HG03045 (cell line): ENCODE results near the gene ZC2HC1C.
"Not testable (repeated sequence)": the region's sequence is repeated elsewhere in the genome, so short reads cannot be mapped to it uniquely, and the experiment has no call there.

Experiments used
- ATAC-seq: cut with Tn5 transposase; IDR thresholded peaks from one replicate; pipeline ENCODE4 v1.9.1; 2021; ENCODE audit warnings: mild to moderate bottlenecking, moderate library complexity; ENCODE audit not compliant: unreplicated experiment

Gene ZC2HC1C

DNA sequence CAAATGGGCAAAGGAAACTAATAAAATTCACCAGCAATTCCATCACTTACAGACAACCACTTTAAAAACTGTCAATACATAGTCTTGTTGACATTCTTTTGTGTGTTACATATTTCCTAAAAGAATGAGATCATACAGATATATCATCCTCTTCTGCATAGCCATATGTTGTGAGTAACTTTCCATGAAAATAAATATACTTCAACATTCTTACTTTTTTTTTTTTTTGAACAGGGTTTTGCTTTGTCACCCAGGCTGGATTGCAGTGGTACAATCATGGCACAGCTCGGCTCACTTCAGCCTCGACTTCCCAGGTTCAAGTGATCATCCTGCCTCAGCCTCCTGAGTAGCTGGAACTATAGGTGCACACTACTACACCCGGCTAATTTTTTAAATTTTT, 20.9 kb downstream of the ZC2HC1C start:
- ATAC-seq, result no peak

DNA sequence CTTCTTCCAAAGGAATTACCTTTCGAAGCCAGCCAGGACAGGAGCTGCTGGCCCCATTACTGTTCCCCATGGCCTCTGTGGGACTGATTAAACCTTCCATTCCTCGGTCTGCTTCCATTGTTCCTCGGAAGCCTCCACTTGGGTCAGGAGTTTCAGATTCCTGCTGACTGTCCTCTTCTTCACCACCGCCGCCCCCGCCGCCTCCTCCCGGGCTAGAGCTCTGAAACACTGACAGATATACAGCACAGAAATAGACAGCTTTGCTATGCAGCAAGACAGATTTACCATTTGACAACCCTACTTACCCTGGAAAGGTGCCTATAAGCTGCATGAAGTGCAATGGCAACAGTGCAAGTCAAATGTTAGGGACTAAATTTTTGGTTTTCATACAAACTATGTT, 21.8 kb downstream of the ZC2HC1C start:
- ATAC-seq, result no peak

DNA sequence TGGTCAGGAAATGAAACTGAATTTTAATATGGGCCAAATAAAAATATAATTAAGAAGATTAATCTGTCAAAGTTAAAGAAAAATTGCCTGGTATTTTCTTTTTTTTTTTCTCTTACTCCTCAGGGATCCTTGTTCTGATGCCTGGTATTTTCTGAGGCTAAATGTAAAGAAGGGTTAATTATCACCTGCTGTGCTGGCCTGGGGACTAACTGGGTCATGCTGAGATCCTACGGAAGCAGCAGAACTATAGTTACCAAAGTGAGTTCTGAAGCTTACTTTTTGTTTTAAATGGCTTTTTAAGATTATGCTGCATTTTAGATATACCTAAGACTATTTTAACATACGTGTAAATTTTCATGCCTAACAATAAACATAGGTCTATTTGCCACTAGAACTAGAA, 23.3 kb downstream of the ZC2HC1C start:
- ATAC-seq, result no peak

DNA sequence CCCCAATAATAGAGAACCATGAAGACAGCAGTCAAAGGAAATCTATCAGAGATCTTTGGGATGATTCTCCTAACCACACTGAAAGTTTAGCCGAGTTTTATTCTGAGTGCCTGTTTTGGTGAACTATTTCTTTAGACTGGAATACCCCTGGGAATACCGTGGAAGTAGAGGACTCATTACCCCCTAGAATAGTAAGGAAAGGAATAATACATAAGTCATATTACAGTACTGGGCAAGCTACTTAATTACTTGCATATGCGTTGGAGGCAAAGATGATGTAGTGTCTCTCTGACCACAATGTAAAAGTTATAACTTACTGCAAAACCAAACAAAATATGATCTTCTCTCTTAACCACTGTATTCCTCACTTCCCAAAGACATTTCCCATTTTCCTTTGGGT, 25.5 kb downstream of the ZC2HC1C start:
- ATAC-seq, result no peak

DNA sequence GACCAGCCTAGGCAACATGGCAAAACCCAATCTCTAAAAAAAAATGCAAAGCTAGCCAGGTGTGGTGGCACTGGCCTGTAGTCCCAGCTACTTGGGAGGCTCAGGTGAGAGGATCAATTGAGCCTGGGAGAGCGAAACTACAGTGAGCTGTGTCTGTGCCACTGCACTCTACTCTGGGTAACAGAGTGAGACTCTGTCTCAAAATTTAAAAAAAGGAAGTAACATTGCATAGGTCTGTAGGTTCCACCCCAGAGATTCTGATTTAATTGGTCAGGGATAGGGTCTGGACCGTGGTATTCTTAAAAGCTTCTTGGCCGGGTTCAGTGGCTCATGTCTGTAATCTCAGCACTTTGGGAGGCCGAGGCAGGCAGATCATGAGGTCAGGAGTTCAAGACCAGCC, 26.2 kb downstream of the ZC2HC1C start:
- ATAC-seq, result no peak

DNA sequence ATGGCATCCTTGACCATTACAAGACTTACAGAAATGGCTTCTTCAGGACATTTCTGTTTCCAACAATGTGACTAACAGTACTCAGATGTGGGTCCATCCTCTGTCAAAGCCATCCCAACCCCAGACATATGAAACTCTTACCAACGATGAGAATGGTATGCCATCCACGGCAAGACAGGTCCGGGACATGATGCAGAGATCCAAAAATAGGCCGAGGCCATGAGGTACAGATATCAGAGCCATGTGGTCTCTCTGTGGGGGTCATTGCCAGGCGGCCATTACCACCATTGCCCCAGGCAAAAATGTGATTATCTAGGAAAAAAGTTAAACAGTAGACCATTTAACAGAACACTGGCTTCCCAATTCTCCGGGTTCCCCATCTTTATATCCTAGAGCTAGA, 27.5 kb downstream of the ZC2HC1C start:
- no peak for ATAC-seq

DNA sequence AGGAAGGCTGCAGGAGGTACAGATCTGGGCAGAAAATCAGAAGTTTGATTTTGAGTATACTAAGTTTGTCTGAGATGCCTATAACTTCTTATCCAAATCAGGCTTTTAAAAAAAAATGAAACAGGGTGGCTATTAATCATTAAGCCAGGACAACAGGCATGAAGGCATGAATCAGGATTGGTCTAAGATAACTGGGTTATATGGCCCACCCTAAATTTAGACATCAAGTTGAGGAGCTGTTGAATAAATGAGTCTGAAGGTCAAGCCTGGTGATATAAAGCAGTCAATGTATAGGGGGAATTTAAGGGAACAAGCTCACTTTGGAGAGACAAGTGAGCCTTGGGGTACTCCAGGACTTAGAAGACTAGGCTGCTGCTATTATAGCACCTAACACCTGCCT, 28.8 kb downstream of the ZC2HC1C start:
- ATAC-seq, result no peak

DNA sequence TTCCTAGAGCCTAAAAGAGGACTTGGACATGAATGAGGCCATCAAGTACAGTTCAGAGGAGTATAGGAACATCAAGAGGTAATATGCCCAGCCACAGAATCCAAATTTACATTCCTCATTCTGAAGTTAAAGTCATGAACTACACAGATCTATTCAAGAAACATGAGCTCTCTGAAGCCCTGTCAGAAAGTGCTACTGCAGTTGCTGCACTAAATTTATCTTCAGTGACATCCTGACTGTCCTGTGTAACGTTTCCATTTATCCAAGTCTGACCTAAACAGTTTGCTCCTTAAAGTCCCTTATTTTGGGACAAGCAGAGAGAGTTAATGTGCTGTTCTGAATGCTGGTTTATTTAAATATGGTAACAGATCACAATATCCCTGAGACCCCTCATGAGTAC, 29.2 kb downstream of the ZC2HC1C start:
- ATAC-seq, result no peak

DNA sequence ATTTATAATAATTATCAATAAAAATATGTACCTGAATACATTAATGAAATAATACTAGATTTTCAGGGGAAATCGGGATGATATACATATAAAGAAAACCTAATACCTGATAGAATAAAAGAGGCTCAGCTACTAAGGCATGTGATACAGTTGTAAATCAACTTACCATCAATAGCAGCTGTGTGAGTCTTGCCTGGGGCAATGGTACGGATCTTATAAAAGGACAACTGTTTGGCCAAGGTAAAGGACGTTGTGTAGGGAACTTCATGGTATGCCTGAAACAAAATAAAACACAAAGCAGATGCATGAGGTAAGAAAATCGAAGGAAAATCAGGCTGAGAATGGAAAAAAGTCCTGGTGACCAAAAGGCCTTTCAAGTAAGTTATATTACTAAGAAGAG, 32.0 kb downstream of the ZC2HC1C start:
- no peak for ATAC-seq

DNA sequence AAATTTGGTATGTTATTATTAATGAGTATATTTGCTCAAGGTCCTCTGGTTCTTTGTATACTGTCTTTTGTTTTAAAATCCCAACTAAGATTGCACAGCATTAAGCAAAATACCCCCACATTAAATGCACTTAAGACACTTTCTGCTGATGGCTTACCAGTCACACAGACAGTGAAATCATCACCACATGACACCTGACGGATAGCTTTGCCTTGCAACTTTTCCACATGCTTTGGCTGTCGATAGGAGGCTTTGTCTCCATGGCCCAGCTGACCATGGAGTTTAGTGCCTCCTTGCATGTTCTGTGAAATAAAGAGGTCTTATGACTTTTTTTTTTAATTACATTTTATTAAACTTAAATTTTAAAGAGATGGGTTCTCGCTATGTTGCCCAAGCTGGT, 37.7 kb downstream of the ZC2HC1C start:
- no peak for ATAC-seq

DNA sequence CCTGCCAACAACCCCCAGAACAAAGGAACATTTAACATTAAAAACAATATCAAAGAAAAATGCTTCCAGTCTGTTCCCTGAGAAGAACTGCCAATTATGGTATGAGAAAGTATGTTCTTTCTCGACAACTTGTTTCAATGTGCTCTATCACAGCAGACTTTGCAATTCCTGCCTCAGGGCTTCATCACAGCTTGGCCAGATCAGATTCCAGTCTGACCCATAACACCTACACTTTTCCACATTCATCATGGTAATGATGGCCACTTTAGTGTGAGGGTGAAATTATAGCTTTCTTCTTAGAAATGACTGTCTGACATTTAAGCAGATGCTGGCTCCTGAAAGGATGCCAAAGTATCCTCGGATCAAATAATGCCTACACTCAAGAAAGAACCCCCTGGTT, 40.4 kb downstream of the ZC2HC1C start:
- ATAC-seq, result no peak

DNA sequence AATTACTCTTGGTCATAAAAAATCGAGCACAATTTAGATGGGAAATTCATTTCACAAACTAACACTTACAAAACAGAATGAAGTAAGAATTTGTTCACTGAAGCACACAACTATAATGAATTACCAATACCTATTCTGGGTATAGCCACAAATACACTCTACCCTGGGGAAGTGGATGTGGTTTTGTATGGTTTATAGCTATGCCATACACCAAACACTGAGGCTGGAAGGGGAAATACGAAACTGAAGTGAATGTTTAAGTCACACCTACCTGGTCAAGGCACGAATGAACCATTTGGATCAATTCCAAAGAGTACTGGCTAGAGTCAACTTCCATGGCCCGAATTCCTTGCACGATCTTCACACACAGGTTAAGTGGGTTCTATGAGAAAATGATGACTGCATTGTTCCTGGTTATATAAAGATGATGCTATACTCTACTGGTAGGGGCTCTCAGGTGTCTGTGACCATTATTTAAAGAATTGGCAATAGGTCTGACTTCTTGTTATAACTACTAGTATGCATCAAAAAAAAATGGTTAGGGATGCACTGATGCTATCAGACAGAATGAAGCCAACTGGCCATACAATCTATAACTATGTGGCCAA, 44.6 kb downstream of the ZC2HC1C start:
- no peak for ATAC-seq

DNA sequence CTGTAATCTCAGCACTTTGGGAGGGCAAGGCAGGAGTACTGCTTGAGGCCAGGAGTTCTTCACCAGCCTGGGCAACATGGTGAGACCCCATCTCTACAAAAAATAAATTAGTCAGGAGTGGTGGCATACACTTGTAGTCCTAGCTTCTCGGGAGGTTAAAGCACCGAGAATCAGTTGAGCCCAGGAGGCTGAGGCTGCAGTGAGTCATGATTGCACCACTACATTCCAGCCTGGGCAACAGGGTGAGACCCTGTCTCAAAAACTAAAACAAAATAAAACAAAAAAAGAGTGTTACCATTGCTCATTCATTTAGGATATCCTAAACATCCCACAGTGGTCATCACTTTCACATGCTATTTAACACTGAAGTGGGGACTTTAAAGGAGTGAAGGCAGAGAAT, 49.6 kb downstream of the ZC2HC1C start:
- no peak for ATAC-seq

DNA sequence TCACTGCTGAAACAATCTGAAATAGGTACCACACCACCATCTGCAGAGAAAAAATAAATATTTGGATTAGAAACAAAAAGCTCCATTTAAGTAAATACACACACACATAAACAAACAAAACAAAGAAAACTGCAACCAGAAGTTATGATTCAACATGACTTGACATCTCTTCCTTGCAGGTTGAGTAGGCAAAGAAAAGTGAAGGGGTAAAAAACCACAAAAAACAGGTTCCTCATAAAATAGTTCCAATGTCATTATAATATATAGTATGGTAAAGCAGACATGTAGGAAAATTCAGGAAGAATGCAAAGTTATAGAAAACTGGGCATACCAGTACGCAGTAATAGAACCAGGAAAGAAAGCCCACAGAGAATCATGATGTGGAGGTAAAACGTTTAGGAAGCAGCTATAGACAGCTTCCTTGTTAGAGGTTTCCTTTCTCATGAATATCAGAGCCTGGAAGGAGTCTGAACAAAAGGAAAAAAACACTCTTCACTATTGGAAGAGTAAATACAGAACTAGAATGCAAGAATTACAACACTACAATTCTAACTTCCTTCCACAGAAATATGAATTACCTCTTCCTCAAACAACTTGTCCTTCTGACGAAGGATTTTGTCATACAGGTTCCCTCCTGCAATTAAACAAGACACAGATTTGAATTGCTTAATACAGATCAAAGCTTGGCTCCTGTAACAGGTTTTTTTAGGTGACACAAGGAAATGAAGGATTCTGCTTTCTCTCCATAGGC, 51.3 kb downstream of the ZC2HC1C start:
- ATAC-seq, result no peak

DNA sequence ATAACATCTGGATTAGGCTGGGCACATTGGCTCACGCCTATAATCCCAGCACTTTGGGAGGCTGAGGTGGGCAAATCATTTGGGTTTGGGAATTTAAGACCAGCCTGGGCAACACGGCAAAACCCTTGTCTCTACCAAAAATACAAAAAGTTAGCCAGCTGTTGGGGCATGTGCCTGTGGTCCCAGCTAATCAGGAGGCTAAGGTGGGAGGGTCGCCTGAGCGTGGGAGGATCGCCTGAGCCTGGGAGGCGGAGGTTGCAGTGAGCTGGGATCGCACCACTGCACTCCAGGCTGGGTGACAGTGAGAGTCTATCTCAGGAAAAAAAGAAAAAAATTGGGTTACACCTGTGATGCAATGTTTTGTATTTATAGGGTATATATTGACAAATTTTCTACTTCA, 52.1 kb downstream of the ZC2HC1C start:
- ATAC-seq, result no peak

DNA sequence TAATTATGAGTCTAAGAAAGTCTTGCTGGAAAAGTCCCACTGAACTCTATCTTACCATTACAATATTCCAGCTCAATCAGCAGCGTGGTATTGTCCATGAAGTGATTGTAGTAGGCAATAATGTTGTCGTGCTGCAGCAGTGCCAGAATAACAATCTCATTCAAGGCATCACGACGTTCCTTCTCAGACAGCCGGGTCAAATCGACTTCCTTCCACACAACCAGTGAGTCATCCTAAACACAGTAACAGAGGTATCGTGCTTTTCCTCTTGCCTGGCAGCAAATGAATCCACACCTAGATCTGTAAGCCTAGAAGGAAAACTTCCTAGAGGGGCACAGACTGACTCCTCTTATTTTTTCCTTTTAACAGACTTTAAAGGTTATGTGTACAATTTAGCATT, 54.5 kb downstream of the ZC2HC1C start:
- no peak for ATAC-seq

DNA sequence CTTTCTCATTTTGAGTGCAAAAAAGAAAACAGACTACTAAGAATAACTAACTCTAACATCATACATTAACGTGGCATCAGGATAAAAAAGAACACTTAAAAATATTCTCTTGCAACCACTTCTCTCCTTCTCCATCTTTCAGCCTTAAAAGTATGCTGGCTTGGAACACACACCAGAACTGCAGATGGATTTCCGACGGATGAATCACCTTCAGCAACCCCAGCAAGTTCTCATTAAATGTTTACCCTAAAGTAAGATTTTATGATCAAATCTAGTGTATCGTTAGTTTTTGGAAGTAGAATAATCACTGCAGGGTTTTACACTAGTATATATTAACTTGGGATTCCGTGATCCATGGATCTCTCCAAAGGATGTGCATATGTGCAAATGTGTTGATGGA, 56.2 kb downstream of the ZC2HC1C start:
- no peak for ATAC-seq

DNA sequence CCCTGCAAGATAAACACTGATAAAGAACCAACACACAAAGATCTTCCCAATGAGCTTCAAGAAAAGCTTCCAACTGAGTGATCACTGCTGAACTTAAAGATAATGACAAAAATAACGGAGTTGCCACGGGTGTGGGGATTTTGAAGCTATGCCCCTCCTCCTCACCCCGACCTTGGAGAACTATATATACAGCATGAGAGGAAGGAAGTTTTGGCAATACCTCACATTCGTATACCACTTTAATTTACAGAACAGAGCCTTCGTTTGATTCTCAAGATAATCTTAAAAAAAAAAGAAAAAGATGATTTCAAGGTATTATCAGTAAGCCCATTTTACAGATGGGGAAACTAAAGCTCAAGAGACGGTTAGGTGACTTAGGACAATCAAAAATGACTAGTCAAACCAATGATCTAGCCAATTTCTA, 56.7 kb downstream of the ZC2HC1C start:
- no peak for ATAC-seq

DNA sequence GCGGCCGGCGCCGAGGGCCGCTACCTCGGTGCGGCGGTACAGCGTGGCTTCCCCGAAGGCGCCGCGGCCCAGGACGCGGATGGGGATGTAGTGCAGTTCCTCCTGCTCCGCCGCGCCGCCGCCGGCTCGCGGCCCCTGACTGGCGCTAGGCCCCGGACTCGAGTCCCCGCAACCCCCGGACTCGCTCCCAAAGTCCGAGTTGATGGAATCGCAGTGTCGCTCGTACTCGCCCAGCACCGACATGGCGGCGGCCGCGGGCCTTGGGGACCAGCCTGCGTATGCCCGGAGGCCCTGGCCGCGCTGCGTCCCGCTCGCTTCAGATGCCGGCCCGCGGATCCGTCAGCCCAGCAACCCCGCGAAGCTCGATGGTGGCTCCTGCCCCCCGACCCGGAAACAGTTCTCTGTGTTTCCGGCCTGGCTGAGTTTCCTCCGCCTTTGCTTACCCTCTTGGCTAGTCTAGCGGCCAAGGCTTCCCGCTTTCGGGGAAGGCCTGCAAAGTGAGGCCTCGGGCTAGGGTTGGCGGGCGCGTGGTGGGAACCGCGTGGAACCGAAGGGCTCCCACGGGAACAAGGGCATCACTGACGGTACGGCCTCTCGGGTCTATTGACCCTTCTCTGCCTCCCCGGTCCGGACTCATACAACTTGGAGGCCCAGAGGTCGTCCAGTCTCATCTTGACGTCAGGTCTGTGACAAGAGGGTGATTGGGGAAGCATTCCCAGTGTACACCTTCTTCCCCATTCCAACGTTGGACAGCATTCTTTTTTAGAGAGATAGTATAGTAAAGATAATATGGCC, 57.4 kb downstream of the ZC2HC1C start, which contains the start of gene NEK9:
Gene NEK9 (minus strand): TSS at position 370 of the 795 bp plus-strand sequence. CDS start 127 bp downstream, at position 243.
- peak; percentile 89 for ATAC-seq

DNA sequence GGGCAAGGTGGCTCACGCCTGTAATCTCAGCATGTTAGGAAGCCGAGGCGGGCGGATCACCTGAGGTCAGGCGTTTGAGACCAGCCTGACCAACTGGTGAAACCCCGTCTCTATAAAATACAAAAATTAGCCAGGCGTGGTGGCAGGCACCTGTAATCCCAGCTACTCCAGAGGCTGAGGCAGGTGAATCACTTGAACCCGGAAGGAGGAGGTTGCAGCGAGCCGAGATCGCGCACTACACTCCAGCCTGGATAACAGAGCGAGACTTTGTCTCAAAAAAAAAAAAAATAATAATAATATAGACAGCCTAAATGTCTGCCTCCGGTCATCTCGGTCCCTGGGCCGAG, 58.0 kb downstream of the ZC2HC1C start:
- not testable (repeated sequence) for ATAC-seq

DNA sequence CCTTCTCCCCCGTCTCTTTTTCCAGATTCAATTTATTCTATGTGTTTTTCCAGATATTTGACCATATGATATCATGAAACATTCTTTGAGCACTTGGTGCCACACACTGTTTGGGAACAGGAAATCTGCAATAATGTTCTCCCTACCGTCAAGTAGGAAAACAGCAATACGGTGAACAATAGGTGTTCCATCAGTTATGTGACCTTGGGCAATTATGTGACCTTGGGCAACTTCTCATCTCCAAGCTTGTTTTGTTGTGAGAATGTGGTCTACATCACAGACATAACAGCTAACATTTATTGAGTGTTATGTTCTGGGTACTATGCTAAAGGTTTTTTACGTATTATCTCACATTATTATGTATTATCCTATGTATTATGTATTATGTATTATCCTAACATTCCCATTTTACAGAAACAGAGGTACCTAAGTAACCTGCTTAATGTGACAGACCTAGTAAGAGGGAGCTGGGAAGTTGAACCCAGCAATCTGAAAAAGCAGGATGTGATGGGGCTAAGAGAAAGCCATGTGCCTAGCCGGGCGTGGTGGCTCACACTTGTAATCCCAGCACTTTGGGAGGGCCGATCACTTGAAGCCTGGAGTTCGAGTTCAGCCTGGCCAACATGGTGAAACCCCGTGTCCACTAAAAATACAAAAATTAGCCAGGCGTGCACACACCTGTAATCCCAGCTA, 58.6 kb downstream of the ZC2HC1C start:
- no peak for ATAC-seq
